Measurements from ENCODE around the gene PHF21B.

- TF ChIP-seq CTCF (IDR thresholded peaks at IDR 0.05; ENCODE audit: low read length) (no peak), EZH2 (IDR thresholded peaks at IDR 0.05; ENCODE audit: borderline replicate concordance, low read length) (no peak)
Observed at GRCh38 chr22:44994399-44995104, 15.3 kb downstream of the PHF21B start.
